Lung microvascular endothelial cell (primary cell): Measurements from ENCODE around the gene RAG2. TPM values are rescaled to one million over a fixed set of nuclear protein-coding genes. Genes with fewer than 3 reads are reported as not detected.
"Not testable (repeated sequence)": the region's sequence is repeated elsewhere in the genome, so short reads cannot be mapped to it uniquely, and the experiment has no call there.

Experiments used
- DNase-seq, 2 donors: peaks; one replicate each; pipeline versions ENCODE4 v3.0.0 to v3.0.0-alpha.2; 2010; ENCODE audit warnings: low read depth in 2 of 2
- total RNA-seq: library from RNA; depleted of rRNA; stranded (reverse); fragments of >200 nt; gene quantifications from 2 replicates; pipeline ENCODE4 v1.2.1, GENCODE V29; 2014

RAG2 gene
- total RNA-seq, 1 donor from 2014 or later, result not detected

DNA sequence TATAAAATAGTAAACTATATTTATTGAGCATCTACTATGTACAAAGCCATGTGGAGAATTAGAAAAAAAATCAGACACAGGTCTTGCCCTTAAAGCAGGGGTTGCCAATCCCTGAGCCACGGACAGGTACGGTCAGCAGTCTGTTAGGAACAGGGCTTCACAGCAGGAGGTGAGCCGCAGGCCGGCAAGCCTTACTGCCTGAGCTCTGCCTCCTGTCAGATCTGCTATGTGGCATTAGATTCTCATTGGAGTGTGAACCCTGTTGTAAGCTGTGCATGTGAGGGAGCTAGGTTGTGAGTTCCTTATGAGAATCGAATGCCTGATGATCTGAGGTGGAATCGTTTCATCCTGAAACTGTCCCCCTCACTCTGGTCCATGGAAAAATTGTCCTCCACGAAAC lies 2.1 kb upstream of the RAG2 start:
- no peak for DNase-seq

DNA sequence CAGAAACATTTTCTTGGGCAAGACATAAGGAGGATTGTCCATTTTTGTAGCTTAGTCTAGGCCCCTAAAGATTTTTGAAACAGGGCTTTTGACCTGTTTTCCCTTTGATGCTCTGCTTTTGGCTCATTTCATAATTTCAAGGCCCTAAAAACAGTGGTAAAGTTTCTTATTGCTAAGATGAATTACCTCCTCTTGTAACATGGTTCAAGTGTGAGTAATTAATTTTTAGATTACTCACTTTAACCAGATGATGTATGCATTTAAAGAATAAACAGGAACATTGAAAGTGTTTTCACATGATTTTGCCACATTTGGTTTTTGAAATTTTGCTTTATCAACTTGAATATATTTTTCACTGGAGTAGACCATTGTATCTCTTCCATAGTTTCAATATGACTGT lies 1.2 kb downstream of the RAG2 start:
- DNase-seq, result no peak

DNA sequence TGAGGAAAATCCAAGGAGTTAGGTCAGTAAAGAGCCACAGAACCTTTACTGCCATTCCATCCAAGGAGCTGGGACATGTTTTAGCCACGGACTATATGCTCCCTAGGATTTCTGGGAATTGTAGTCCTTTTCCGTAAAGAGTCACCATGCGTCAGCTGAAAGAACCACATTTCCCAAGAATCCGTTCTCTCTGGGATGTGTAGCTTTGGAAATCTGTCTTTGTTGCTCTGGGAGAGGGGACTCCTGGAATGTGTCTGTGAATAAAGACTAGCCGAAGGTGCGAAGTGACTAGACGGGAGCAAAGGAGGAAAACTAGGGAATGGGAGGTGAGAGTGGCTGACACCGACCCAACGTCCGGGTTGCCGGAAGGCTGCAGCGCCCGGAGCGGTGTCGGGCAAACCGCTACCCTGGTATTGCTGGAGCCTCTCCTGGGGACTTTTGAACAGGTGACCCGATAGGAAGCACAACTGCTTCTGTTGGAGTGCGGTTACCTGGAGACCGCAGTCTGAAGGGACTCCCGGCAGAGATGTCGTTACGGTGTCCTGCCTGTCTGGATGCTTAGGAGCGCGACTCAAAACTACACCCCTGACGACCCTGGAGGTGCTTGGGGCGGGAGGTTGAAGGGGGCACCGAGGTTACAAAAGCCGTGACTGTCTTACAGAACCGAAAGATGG lies 3.6 kb downstream of the RAG2 start, which contains the start of gene IFTAP:
Gene IFTAP, plus strand, starts transcription at position 187 of the 674 bp plus-strand sequence. CDS start 15,602 bp downstream, outside the sequence.
- peak; percentile 91 for DNase-seq

DNA sequence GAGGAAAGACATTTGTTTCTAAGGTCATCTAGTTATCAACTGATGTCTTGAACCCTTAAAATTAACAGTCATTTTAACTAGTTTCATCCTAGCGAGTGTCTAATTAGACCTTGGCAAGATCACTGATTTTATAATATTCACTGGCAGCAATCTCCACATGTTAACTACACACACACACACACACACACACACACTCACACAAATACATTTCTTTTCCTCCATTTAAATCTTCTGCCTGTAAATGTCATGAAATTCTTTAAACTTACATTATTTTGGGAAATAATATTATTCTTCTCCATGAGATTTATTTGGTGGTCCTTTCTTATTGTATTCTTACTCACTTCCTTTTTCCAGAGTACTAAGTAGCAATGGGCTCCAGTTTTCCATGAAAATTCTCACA lies 6.6 kb downstream of the RAG2 start:
- DNase-seq, result no peak

DNA sequence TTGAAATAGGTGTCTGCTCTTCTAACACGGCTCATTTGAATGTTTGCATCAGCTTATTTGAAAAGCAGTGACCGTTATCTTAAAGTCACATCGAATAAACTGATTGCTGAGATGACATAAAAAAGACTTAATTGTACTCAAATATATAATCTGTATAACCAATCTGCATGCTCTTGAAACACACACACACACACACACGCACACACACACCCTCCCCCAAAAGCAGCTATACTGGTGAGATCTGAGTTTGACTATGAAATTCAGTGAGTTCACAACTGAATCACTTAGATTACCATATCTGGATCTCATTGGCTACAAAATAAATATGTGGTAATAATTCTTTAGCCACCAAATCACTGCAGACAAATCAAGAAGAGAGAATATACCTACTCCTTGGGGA lies 7.5 kb downstream of the RAG2 start:
- no peak for DNase-seq

DNA sequence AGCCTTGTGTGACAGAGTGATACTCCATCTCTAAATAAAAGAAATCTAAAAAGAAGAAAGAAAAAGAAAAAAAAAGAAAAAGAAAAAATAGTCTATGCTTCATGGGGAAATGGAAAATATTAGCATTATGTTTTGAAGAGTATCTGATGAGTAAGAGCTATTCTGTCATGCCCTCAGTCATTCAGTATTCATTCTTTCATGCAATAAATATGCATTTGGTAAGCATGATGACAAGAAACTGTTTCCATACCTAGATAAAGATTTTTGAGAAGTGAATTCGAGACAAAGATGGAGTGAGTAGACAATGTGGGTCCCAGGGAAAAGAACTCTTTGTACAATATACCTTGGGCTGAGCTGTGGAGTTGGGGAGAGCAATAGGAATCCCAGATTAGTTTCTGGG lies 9.9 kb downstream of the RAG2 start:
- DNase-seq, result no peak

DNA sequence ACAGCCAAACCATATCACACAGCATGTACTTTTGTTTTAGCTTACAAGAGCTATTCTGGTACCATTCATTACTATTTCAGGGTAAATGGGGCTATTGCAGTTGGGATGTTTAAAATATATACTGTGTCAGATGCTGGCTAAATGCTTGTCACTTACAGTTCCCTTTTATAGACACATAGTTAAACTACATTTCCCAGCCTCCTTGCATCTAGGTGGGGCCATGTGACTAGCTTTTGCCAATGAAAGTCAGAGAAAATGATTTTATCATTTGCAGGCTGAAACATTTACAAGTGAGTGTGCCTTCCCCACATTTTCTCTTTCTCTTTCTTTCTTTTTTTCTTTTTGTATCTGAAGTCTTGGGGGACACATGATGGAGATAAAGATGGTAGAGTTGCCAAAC lies 11.5 kb downstream of the RAG2 start:
- DNase-seq, result no peak

DNA sequence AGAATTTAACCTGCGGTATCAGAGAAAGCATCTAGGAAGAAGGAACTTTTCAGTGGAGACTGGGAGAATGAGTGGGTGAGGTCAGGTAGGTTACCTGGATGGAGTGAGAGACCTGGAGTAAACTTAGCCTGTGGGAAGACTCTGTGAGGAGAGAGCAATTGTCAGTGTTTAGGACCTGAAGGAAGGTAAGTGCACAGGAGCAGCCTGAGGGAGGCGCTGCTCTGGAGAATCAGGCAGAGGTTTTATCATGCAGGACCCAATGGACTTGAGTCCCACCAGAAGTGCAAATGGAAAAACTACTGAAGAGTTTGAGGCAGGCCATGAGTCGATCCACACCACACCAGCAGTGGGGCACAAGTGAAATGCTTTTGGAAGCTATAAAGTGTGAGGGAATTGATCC lies 14.4 kb downstream of the RAG2 start:
- DNase-seq, result no peak

DNA sequence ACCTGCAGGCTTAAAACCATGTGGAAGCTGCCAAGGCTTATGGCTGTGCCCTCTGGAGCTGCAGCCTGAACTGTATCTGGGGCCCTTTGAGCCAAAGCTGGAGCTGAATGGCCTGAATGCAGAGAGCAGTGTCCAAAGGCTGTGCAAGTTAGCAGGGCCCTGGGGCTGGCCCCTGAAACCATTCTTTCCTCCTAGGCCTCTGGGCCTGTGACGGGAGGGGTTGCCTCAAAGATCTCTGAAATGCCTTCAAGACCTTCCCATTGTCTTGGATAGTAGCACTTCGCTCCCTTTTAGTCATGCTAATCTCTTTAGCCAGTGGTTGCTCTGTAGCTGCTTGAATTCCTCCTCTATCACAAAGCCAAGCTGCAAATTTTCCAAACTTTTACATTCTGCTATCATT lies 16.5 kb downstream of the RAG2 start:
- no peak for DNase-seq

DNA sequence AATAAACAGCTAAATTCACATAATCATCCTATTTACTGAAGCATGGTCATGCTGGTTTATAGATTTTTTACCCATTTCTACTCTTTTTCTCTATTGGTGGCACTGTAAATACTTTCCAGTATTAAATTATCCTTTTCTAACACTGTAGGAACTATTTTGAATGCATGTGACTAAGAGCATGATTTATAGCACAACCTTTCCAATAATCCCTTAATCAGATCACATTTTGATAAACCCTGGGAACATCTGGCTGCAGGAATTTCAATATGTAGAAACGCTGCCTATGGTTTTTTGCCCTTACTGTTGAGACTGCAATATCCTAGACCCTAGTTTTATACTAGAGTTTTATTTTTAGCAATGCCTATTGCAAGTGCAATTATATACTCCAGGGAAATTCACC lies 19.6 kb downstream of the RAG2 start:
- no peak for DNase-seq

DNA sequence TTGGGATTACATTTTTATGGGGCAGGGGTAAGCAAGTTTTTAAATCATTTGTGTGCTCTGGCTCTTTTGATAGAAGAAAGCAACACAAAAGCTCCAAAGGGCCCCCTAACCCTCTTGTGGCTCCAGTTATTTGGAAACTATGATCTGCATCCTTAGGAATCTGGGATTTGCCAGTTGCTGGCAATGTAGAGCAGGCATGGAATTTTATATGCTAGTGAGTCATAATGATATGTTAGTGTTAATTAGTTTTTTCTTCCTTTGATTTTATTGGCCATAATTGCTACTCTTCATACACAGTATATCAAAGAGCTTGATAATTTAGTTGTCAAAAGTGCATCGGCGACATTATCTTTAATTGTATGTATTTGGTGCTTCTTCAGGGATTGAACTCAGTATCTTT lies 20.2 kb downstream of the RAG2 start:
- DNase-seq, result no peak

DNA sequence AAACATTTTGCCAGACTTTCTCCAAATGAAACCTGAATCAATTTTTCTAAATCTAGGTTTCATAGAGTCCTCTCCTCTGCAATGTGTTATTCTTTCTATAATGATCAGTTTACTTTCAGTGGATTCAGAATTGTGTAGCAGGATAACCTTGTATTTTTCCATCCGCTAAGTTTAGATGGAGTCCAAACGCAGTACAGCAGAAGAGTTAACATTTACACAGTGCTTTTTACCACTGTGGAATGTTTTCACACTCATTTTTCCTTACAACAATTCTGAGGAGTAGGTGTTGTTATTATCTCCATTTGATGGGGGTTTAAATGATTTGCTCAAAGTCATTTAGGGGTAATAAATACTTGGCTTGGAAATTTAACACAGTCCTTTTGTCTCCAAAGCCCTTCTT lies 20.7 kb downstream of the RAG2 start:
- DNase-seq, result no peak

DNA sequence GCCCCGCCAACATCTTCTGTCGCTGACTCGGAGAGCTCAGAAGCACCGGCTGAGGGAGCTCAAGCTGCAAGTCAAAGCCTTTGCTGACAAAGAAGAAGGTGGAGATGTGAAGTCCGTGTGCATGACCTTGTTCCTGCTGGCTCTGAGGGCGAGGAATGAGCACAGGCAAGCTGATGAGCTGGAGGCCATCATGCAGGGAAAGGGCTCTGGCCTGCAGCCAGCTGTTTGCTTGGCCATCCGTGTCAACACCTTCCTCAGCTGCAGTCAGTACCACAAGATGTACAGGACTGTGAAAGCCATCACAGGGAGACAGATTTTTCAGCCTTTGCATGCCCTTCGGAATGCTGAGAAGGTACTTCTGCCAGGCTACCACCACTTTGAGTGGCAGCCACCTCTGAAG lies 23.6 kb downstream of the RAG2 start:
- no peak for DNase-seq

DNA sequence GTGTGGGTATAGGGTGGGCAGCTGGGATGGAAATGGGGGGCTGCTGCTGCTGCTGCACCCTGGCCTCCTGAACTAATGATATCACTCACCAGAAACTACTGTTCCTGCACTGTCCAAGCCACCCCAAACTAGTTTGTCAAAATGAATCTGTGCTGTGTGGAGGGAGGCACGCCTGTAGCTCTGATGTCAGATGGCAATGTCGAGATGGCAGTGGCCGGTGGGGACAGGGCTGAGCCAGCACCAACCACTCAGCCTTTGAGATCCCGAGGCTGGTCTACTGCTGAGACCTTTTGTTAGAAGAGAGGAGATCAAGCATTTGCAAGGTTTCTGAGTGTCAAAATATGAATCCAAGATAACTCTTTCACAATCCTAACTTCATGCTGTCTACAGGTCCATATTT lies 28.9 kb downstream of the RAG2 start:
- no peak for DNase-seq

DNA sequence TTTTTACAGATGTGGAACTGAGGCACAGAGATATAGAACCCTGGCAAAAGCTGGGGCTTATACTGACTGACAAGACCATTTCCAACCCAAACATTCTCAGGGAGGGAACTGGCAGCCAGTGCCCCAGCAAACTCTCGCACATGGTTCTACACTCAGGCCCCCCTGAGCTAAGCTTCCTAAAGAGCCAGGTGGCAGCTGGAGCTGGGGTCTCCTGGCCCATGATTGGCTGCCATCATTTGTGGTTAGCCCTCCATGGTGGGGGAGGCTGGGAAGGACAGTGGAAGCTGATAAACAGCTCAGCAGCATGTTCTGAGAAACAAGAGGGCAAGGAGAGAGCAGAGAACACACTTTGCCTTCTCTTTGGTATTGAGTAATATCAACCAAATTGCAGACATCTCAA lies 30.3 kb downstream of the RAG2 start, which contains the start of gene RAG1:
Gene RAG1, plus strand, starts transcription at position 314 of the 400 bp plus-strand sequence. CDS start 5,298 bp downstream, outside the sequence.
- no peak for DNase-seq

DNA sequence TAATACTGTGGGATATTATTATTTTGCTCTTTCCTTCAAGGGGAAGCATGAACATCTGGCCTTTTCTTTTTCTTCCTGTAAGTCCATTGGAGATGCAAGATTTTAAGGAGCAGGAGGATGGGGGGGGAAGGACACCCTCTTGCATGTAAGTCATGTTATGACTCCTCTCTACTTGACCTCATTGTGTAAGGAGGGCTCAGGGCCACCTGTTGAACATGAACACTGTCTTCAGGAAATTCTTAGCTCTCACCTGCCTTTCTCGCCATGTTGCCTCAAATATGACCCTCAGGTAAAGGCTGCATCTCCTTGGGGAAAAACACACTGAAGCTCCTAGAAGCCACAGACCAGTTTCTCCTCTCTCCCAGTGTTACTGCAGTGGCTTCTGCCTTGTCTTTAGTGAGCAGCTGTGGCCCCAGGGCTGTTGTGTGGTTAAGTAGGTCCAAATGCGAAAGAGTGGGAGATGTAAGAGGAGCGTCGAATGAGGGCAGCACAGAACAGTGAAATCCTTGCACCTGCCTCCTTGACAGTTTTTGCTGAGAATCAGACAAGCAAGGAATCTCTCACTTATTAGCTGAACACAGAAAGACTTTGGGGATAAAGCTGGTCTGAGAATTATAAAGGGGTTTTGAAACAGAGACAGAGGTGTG lies 31.5 kb downstream of the RAG2 start:
- no peak for DNase-seq

DNA sequence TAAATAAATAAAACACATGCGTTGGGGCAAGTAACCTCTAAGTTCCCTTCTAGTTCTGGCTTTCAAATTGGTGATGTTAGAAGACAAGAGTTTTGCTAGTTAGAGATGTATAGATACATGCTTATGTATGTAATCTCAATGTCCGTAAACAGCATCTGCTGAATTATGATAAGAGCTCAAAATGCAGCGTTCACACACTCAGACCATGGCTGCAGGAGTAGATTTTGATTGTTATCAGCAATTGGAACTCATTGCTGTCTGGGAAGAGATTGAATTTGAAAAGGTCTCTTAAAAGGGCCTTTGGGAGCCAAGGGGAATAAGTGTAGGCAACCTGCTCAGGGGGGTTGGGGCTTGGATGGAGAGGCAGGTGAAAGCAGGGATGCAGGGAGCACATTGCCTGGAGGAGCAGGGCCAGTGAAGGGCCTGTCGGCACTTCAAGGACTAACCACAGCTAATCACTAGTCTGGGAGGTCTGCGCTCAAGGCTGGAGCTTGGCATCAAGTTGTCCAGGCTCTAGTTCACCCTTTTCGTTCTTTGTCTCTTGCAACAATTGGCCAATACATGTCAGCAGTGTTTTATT lies 32.9 kb downstream of the RAG2 start:
- no peak for DNase-seq

DNA sequence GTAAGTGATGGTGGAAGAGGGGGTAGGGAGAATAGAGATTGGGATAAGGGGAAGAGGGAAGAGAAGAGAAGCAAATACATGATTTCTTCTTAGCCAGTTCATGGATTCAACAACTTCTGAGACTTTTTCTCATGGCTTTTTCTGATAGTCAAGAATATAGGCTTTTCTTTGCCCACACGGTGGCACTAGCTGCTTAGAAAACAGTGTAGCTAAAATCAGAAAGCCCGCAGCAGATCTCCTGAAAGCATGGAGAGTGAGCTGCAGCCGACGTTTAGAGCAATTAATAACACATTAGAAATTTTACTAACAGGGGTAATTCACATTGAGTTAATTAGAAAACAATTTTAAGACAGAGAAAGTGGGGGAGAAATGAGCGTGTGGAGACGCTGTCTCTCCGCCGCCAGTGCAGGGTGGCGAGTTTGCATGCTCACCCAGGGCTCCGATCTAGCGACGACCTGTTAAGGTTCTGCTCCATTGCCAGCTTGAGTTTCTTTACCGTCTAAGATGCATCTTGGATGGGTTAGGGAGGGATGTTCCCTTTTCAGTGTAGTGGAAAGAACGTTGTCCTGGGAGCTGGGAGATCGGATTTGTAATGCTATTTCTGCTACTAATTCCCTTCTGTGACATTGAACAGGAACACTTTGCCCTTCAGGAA lies 33.5 kb downstream of the RAG2 start:
- DNase-seq, result peak; percentile 63 to 77

DNA sequence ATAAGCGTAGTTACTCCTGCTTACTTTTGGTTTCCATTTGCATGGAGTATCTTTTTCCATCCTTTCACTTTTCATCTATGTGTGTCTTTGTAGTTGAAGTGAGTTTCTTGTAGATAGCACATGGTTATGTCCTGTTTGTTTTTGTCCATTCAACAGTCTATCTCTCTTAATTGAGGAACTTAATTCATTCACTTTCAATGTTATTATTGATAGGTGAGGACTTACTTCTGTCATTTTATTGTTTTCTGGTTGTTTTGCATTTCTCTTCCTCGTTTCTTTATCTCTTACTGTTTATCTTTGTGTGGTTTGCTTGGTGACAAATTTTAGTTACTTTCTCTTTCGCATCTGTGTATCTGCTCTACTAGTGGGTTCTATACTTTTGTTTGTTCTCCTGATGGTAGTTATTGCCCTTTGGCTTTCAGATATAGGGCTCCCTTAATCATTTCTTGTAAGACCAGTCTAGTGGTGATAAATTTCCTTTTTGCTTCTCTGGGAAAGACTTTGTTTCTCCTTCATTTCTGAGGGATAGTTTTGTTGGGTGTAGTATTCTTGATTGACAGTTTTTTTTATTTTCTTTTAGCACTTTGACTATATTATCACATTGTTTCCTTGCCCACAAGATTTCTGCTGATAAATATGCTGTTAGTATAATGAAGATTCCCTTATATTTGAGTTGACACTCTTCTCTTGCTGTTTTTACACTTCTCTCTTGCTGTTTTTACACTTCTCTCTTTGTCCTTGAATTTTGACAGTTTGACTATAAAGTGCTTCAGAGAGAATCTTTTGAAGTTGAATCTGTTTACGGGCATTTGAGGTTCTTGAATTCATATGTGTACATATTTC lies 39.2 kb downstream of the RAG2 start:
- no peak for DNase-seq

DNA sequence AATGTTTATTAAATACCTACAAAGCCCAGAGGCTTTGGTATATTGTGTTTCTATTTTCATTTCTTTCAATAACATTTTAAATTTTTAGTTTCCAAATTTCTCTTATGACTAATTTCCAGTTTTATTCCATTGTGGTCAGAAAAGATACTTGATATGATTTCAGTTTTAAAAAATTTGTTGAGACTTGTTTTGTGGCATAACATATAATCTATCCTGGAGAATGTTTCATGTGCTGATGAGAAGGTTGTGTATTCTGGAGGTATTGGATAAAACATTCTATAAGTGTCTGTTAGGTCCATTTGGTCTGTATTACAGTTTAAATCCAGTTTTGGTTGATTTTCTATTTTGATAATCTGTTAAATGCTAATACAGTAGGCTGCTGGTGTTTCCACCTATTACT lies 40.0 kb downstream of the RAG2 start:
- no peak for DNase-seq

DNA sequence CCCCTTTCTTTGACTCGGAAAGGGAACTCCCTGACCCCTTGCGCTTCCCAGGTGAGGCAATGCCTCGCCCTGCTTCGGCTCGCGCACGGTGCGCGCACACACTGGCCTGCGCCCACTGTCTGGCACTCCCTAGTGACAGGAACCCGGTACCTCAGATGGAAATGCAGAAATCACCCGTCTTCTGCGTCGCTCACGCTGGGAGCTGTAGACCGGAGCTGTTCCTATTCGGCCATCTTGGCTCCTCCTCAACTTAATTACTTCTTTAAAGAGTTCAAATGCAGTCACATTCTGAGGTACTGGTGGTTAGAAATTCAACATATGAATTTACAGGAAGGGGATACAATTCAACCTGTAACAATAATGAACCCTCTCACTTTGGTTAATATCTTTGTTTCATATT lies 40.6 kb downstream of the RAG2 start:
- not testable (repeated sequence) for DNase-seq
